HepG2 (cell line): Measurements from ENCODE around the gene ESYT1. TPM values are rescaled to one million over a fixed set of nuclear protein-coding genes. Genes with fewer than 3 reads are reported as not detected.
A peak's percentile ranks its signal among the peaks of the same experiment; 100 is the strongest.

Experiments used
- ARID2 ChIP-seq: sonication (generic); formaldehyde crosslinking; IDR thresholded peaks from 2 replicates; pipeline ENCODE4 v1.8.1; 2022; ENCODE audit warnings: mild to moderate bottlenecking, missing genetic modification reagents, borderline replicate concordance
- EHMT2 ChIP-seq: fragments of 200-600 bp; sonication (generic); IDR thresholded peaks from 2 replicates; pipeline ENCODE4 v1.7.0; 2017; ENCODE audit warnings: antibody characterized with exemption, low read depth, low read length, borderline replicate concordance
- FOXP1 ChIP-seq, 2 experiments: fragments of 450-650 bp in 1 of 2; IDR thresholded peaks; 2 replicates each; pipeline ENCODE4 v1.6.1; 2017 to 2018; ENCODE audit warnings: antibody characterized with exemption in 1 of 2
- GFI1 ChIP-seq: sonication (generic); formaldehyde crosslinking; IDR thresholded peaks from 2 replicates; pipeline ENCODE4 v1.5.0; 2020; ENCODE audit warnings: missing genetic modification reagents, mild to moderate bottlenecking, borderline replicate concordance
- KDM5B ChIP-seq: sonication (generic); formaldehyde crosslinking; IDR thresholded peaks from 2 replicates; pipeline ENCODE4 v1.4.0; 2020; ENCODE audit warnings: missing genetic modification reagents, mild to moderate bottlenecking, borderline replicate concordance
- MEIS1 ChIP-seq: sonication (generic); formaldehyde crosslinking; IDR thresholded peaks from 2 replicates; pipeline ENCODE4 v1.9.0; 2021; ENCODE audit warnings: mild to moderate bottlenecking, missing genetic modification reagents, moderate library complexity, borderline replicate concordance
- MTF1 ChIP-seq: sonication (generic); formaldehyde crosslinking; IDR thresholded peaks from 2 replicates; pipeline ENCODE4 v1.5.0; 2020; ENCODE audit warnings: missing genetic modification reagents
- NCOA1 ChIP-seq: sonication (generic); formaldehyde crosslinking; IDR thresholded peaks from 2 replicates; pipeline ENCODE4 v1.9.0; 2021; ENCODE audit warnings: missing genetic modification reagents
- SMAD9 ChIP-seq: sonication (generic); formaldehyde crosslinking; IDR thresholded peaks from 2 replicates; pipeline ENCODE4 v1.5.1; 2020; ENCODE audit warnings: mild to moderate bottlenecking, missing genetic modification reagents
- SMARCE1 ChIP-seq: fragments of 450-650 bp; IDR thresholded peaks from 2 replicates; pipeline ENCODE4 v1.6.1; 2017; ENCODE audit warnings: borderline replicate concordance
- ZFX ChIP-seq: sonication (generic); formaldehyde crosslinking; IDR thresholded peaks from 2 replicates; pipeline ENCODE4 v1.4.0; 2020; ENCODE audit warnings: mild to moderate bottlenecking, low read depth, missing genetic modification reagents, moderate library complexity
- ZNF136 ChIP-seq: sonication (generic); formaldehyde crosslinking; IDR thresholded peaks from 2 replicates; pipeline ENCODE4 v1.8.1; 2022; ENCODE audit warnings: low read depth, mild to moderate bottlenecking, moderate library complexity, missing genetic modification reagents
- ZNF234 ChIP-seq: sonication (generic); formaldehyde crosslinking; conservative IDR thresholded peaks from 2 replicates; pipeline ENCODE4 v1.5.1; 2020; ENCODE audit warnings: mild to moderate bottlenecking, missing genetic modification reagents
- ZNF34 ChIP-seq: sonication (generic); formaldehyde crosslinking; IDR thresholded peaks from 2 replicates; pipeline ENCODE4 v1.4.0; 2020; ENCODE audit warnings: mild to moderate bottlenecking, missing genetic modification reagents, borderline replicate concordance
- ZNF557 ChIP-seq: sonication (generic); formaldehyde crosslinking; IDR thresholded peaks from 2 replicates; pipeline ENCODE4 v1.4.0; 2020; ENCODE audit warnings: missing genetic modification reagents
- ZNF780A ChIP-seq: sonication (generic); formaldehyde crosslinking; IDR thresholded peaks from 2 replicates; pipeline ENCODE4 v1.8.0; 2022; ENCODE audit warnings: mild to moderate bottlenecking, missing genetic modification reagents, moderate library complexity
- ZNF83 ChIP-seq: sonication (generic); formaldehyde crosslinking; IDR thresholded peaks from 2 replicates; pipeline ENCODE4 v1.4.0; 2020; ENCODE audit warnings: missing genetic modification reagents, mild to moderate bottlenecking, borderline replicate concordance
- polyA plus RNA-seq, 8 experiments: library from polyadenylated mRNA; depleted of rRNA in 3 of 8; stranded (reverse) in 7 of 8; unstranded in 1 of 8; fragments of >200 nt; fragmentation: Illumina TruSeq in 4 of 8; extraction: Trizol in 4 of 8; gene quantifications; 2 replicates each; pipeline versions ENCODE4 v1.2.1 to v1.2.3, GENCODE V29; 2011 to 2016; ENCODE audit warnings: low read depth in 4 of 8, missing spikeins in 1 of 8, mixed read lengths in 1 of 8; ENCODE audit not compliant: insufficient read depth in 1 of 8
- total RNA-seq, 5 experiments: library from RNA; depleted of rRNA; stranded (reverse); fragments of >200 nt; fragmentation: Illumina TruSeq; extraction: Trizol; gene quantifications; 2 replicates each; pipeline ENCODE4 v1.2.3, GENCODE V29; 2016; ENCODE audit warnings: low read depth in 1 of 5
- TF ChIP-seq, protein P1 (sequence below): sonication (generic); formaldehyde crosslinking; conservative IDR thresholded peaks from 2 replicates; pipeline ENCODE4 v1.8.1; 2023; ENCODE audit warnings: missing genetic modification reagents
- TF ChIP-seq, protein P2 (sequence below): sonication (generic); formaldehyde crosslinking; IDR thresholded peaks from 2 replicates; pipeline ENCODE4 v1.4.0; 2020; ENCODE audit warnings: mild to moderate bottlenecking, missing genetic modification reagents
- TF ChIP-seq, protein P3 (sequence below): sonication (generic); formaldehyde crosslinking; IDR thresholded peaks from 2 replicates; pipeline ENCODE4 v1.5.0; 2020; ENCODE audit warnings: mild to moderate bottlenecking, missing genetic modification reagents

Gene ESYT1
- total and polyA plus RNA-seq, 2 of the 13 experiments (the other 11 are each of a cell fraction or from before 2014, with no cell fraction given), result 66.9 to 71.0 TPM

DNA sequence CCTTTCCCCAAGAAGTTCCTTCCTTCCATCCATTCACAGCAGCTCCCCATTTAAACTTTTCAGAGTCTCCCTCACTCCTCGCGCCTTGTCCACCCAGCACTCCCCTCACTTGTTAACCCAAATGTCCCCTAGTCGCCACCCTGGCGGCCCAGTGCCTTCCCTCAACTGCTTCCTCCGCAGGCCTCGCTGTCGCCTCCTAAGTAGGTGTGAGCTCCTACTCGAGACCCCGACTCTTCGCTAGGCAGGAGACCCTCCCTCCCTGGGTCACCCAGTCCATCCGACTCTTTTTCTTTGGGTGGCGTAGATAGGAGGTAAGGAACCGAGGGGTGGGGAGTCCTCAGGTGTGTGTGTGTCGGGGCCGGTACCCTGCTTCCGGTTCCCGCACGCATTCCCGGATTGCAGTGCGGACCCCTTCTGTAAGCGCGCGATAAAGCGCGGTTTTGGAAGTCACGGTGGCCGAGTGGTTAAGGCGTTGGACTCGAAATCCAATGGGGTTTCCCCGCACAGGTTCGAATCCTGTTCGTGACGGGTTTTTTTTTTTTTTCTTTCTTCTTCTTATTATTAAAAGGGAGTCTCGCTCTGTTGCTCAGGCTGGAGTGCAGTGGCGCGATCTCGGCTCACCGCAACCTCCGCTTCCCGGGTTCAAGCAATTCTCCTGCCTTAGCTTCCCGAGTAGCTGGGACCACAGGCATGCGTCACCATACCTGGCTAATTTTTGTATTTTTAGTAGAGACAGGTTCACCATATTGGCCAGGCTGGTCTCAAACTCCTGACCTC is 62.0 kb downstream of the ESYT1 start (continued):
- TF ChIP-seq, protein P1, sequence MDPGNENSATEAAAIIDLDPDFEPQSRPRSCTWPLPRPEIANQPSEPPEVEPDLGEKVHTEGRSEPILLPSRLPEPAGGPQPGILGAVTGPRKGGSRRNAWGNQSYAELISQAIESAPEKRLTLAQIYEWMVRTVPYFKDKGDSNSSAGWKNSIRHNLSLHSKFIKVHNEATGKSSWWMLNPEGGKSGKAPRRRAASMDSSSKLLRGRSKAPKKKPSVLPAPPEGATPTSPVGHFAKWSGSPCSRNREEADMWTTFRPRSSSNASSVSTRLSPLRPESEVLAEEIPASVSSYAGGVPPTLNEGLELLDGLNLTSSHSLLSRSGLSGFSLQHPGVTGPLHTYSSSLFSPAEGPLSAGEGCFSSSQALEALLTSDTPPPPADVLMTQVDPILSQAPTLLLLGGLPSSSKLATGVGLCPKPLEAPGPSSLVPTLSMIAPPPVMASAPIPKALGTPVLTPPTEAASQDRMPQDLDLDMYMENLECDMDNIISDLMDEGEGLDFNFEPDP (CRISPR knock-in tag), result no peak
- TF ChIP-seq ARID2 (CRISPR knock-in tag) (no peak), ZNF780A (CRISPR knock-in tag) (no peak), FOXP1 (IDR thresholded peaks at IDR 0.05) (no peak), FOXP1 (CRISPR knock-in tag; IDR thresholded peaks at IDR 0.05) (no peak), NCOA1 (CRISPR knock-in tag) (0 out of 2 replicates have a peak, but pooled peaks have one; percentile 23), ZNF83 (CRISPR knock-in tag) (no peak), ZFX (CRISPR knock-in tag) (peak; percentile 77), SMARCE1 (no peak), KDM5B (CRISPR knock-in tag) (peak; percentile 37; the same call in 1 of the 2 replicates), GFI1 (CRISPR knock-in tag) (no peak), ZNF136 (CRISPR knock-in tag) (no peak), MTF1 (CRISPR knock-in tag) (no peak), MEIS1 (CRISPR knock-in tag) (no peak), EHMT2 (no peak), SMAD9 (CRISPR knock-in tag) (no peak), ZNF34 (CRISPR knock-in tag) (no peak), ZNF234 (CRISPR knock-in tag) (0 out of 2 replicates have a peak, but pooled peaks have one; percentile 18), ZNF557 (CRISPR knock-in tag) (0 out of 2 replicates have a peak, but pooled peaks have one; percentile 21)
- TF ChIP-seq, protein P2, sequence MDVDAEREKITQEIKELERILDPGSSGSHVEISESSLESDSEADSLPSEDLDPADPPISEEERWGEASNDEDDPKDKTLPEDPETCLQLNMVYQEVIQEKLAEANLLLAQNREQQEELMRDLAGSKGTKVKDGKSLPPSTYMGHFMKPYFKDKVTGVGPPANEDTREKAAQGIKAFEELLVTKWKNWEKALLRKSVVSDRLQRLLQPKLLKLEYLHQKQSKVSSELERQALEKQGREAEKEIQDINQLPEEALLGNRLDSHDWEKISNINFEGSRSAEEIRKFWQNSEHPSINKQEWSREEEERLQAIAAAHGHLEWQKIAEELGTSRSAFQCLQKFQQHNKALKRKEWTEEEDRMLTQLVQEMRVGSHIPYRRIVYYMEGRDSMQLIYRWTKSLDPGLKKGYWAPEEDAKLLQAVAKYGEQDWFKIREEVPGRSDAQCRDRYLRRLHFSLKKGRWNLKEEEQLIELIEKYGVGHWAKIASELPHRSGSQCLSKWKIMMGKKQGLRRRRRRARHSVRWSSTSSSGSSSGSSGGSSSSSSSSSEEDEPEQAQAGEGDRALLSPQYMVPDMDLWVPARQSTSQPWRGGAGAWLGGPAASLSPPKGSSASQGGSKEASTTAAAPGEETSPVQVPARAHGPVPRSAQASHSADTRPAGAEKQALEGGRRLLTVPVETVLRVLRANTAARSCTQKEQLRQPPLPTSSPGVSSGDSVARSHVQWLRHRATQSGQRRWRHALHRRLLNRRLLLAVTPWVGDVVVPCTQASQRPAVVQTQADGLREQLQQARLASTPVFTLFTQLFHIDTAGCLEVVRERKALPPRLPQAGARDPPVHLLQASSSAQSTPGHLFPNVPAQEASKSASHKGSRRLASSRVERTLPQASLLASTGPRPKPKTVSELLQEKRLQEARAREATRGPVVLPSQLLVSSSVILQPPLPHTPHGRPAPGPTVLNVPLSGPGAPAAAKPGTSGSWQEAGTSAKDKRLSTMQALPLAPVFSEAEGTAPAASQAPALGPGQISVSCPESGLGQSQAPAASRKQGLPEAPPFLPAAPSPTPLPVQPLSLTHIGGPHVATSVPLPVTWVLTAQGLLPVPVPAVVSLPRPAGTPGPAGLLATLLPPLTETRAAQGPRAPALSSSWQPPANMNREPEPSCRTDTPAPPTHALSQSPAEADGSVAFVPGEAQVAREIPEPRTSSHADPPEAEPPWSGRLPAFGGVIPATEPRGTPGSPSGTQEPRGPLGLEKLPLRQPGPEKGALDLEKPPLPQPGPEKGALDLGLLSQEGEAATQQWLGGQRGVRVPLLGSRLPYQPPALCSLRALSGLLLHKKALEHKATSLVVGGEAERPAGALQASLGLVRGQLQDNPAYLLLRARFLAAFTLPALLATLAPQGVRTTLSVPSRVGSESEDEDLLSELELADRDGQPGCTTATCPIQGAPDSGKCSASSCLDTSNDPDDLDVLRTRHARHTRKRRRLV (CRISPR knock-in tag), result no peak
- TF ChIP-seq, protein P3, sequence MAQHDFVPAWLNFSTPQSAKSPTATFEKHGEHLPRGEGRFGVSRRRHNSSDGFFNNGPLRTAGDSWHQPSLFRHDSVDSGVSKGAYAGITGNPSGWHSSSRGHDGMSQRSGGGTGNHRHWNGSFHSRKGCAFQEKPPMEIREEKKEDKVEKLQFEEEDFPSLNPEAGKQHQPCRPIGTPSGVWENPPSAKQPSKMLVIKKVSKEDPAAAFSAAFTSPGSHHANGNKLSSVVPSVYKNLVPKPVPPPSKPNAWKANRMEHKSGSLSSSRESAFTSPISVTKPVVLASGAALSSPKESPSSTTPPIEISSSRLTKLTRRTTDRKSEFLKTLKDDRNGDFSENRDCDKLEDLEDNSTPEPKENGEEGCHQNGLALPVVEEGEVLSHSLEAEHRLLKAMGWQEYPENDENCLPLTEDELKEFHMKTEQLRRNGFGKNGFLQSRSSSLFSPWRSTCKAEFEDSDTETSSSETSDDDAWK, result no peak
